HepG2 (cell line): ENCODE measurements around the gene SYT13.

Experiments
- CCAR2 ChIP-seq: fragments of 200-400 bp; formaldehyde crosslinking; optimal IDR thresholded peaks from 2 replicates; pipeline ENCODE3; 2018; ENCODE audit warnings: low read depth, mild to moderate bottlenecking, low read length, moderate library complexity
- POLR2AphosphoS5 ChIP-seq: IDR thresholded peaks from 2 replicates; pipeline ENCODE4 v1.6.1; 2012; ENCODE audit warnings: low read depth, low read length
- ZKSCAN1 ChIP-seq: fragments of 150-350 bp; IDR thresholded peaks from 2 replicates; pipeline ENCODE4 v1.6.1; 2014; ENCODE audit warnings: low read length
- ZNF557 ChIP-seq: sonication (generic); formaldehyde crosslinking; IDR thresholded peaks from 2 replicates; pipeline ENCODE4 v1.4.0; 2020; ENCODE audit warnings: missing genetic modification reagents
- ZNF766 ChIP-seq: sonication (generic); formaldehyde crosslinking; IDR thresholded peaks from 2 replicates; pipeline ENCODE4 v1.5.0; 2020; ENCODE audit warnings: missing genetic modification reagents, borderline replicate concordance
- TF ChIP-seq, protein P1 (sequence below), 2 experiments: sonication (generic) in 1 of 2; formaldehyde crosslinking in 1 of 2; IDR thresholded peaks; 2 replicates each; pipeline versions ENCODE4 v1.5.1 to v1.6.1; 2011 to 2020; ENCODE audit warnings: borderline replicate concordance in 1 of 2, low read depth in 1 of 2, low read length in 1 of 2, mild to moderate bottlenecking in 1 of 2, missing genetic modification reagents in 1 of 2, moderate library complexity in 1 of 2
- TF ChIP-seq, protein P2 (sequence below): sonication (generic); formaldehyde crosslinking; IDR thresholded peaks from 2 replicates; pipeline ENCODE4 v1.8.1; 2023; ENCODE audit warnings: missing genetic modification reagents, inconsistent platforms, borderline replicate concordance

DNA sequence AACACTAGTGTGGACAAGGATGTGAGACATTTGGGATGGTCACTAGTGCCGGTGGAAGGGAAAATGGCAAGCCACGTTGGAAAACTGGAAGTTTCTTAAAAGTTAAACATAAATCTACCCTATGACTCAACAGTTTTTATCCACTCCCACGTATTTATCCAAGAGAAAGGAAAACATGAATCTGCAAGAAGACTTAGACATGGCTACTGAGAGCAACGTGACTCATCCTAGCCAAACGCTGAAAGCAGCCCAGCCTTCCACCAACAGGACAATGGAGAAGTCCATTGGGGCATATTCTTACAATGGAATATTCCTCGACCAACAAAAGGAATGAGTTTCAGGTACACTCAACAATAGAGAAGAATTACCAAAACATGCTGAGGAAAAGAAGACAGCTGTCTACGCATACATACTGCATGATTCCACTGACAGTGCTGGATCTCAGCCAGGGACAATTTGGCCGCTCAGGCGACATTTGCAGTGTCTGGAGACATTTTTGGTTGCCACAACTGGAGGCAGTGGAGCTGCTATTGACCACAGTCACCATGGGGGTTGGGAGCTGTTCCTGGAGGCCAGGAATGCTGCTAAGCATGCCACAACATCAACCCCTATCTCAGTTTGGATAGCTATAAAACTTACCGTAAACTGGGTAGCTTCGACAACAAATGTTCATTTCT lies 21.2 kb downstream of the SYT13 start:
- TF ChIP-seq ZNF557 = no peak
- no peak for TF ChIP-seq POLR2AphosphoS5
- no peak for TF ChIP-seq CCAR2
- no peak for TF ChIP-seq ZNF766
- TF ChIP-seq, protein P1, sequence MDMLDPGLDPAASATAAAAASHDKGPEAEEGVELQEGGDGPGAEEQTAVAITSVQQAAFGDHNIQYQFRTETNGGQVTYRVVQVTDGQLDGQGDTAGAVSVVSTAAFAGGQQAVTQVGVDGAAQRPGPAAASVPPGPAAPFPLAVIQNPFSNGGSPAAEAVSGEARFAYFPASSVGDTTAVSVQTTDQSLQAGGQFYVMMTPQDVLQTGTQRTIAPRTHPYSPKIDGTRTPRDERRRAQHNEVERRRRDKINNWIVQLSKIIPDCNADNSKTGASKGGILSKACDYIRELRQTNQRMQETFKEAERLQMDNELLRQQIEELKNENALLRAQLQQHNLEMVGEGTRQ (IDR thresholded peaks at IDR 0.05; ENCODE audit: low read depth, low read length) = no peak
- TF ChIP-seq, protein P1 (CRISPR knock-in tag; IDR thresholded peaks at IDR 0.05; ENCODE audit: borderline replicate concordance) = no peak
- TF ChIP-seq, protein P2, sequence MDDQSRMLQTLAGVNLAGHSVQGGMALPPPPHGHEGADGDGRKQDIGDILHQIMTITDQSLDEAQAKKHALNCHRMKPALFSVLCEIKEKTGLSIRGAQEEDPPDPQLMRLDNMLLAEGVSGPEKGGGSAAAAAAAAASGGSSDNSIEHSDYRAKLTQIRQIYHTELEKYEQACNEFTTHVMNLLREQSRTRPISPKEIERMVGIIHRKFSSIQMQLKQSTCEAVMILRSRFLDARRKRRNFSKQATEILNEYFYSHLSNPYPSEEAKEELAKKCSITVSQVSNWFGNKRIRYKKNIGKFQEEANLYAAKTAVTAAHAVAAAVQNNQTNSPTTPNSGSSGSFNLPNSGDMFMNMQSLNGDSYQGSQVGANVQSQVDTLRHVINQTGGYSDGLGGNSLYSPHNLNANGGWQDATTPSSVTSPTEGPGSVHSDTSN = no peak
- TF ChIP-seq ZKSCAN1 = no peak
